HepG2 (cell line): Measurements from ENCODE around the gene TOR4A. TPM values are rescaled to one million over a fixed set of nuclear protein-coding genes. Genes with fewer than 3 reads are reported as not detected.
A peak's percentile ranks its signal among the peaks of the same experiment; 100 is the strongest.

Experiments
- ATF6 ChIP-seq: sonication (generic); formaldehyde crosslinking; conservative IDR thresholded peaks from 2 replicates; pipeline ENCODE4 v1.4.0; 2020; ENCODE audit warnings: missing genetic modification reagents
- CBFB ChIP-seq: sonication (generic); formaldehyde crosslinking; IDR thresholded peaks from 2 replicates; pipeline ENCODE4 v1.4.0; 2020; ENCODE audit warnings: missing genetic modification reagents
- CERS6 ChIP-seq: sonication (generic); formaldehyde crosslinking; IDR thresholded peaks from 2 replicates; pipeline ENCODE4 v1.5.0; 2020; ENCODE audit warnings: missing genetic modification reagents
- FOXK1 ChIP-seq: sonication (generic); formaldehyde crosslinking; IDR thresholded peaks from 2 replicates; pipeline ENCODE4 v1.4.0; 2020; ENCODE audit warnings: low read depth, missing genetic modification reagents, borderline replicate concordance
- FOXO4 ChIP-seq: sonication (generic); formaldehyde crosslinking; conservative IDR thresholded peaks from 2 replicates; pipeline ENCODE4 v1.8.1; 2023; ENCODE audit warnings: missing genetic modification reagents
- GATAD2A ChIP-seq: IDR thresholded peaks from 2 replicates; pipeline ENCODE4 v1.6.1; 2016
- HOXA9 ChIP-seq: sonication (generic); formaldehyde crosslinking; IDR thresholded peaks from 2 replicates; pipeline ENCODE4 v1.8.1; 2022; ENCODE audit warnings: missing genetic modification reagents, mild to moderate bottlenecking, moderate library complexity, borderline replicate concordance
- ISL2 ChIP-seq: sonication (generic); formaldehyde crosslinking; IDR thresholded peaks from 2 replicates; pipeline ENCODE4 v1.5.0; 2020; ENCODE audit warnings: missing genetic modification reagents
- MED13 ChIP-seq: sonication (generic); formaldehyde crosslinking; IDR thresholded peaks from 2 replicates; pipeline ENCODE4 v1.5.0; 2020; ENCODE audit warnings: missing genetic modification reagents
- NAIF1 ChIP-seq: sonication (generic); formaldehyde crosslinking; IDR thresholded peaks from 2 replicates; pipeline ENCODE4 v1.5.0; 2020; ENCODE audit warnings: mild to moderate bottlenecking, missing genetic modification reagents, borderline replicate concordance
- REL ChIP-seq: sonication (generic); formaldehyde crosslinking; conservative IDR thresholded peaks from 2 replicates; pipeline ENCODE4 v1.8.0; 2022; ENCODE audit warnings: mild to moderate bottlenecking, missing genetic modification reagents, moderate library complexity
- SNRNP70 ChIP-seq: fragments of 200-400 bp; formaldehyde crosslinking; IDR thresholded peaks from 2 replicates; pipeline ENCODE4 v1.6.1; 2017; ENCODE audit warnings: mild to moderate bottlenecking, low read depth, low read length, moderate library complexity
- TP53 ChIP-seq: sonication (generic); formaldehyde crosslinking; conservative IDR thresholded peaks from 2 replicates; pipeline ENCODE4 v1.4.0; 2020; ENCODE audit warnings: missing genetic modification reagents
- YY1 ChIP-seq: IDR thresholded peaks from 2 replicates; pipeline ENCODE4 v1.6.1; 2011; ENCODE audit warnings: low read length, low read depth, moderate library complexity, mild to moderate bottlenecking; ENCODE audit not compliant: insufficient read depth, insufficient replicate concordance
- ZBTB4 ChIP-seq: sonication (generic); formaldehyde crosslinking; IDR thresholded peaks from 2 replicates; pipeline ENCODE4 v1.4.0; 2020; ENCODE audit warnings: missing genetic modification reagents, mild to moderate bottlenecking, borderline replicate concordance
- ZNF205 ChIP-seq: IDR thresholded peaks from 2 replicates; pipeline ENCODE4 v1.6.1; 2018; ENCODE audit warnings: missing biosample characterization, missing genetic modification reagents
- ZSCAN29 ChIP-seq: sonication (generic); formaldehyde crosslinking; conservative IDR thresholded peaks from 2 replicates; pipeline ENCODE4 v1.4.0; 2020; ENCODE audit warnings: mild to moderate bottlenecking, missing genetic modification reagents
- polyA plus RNA-seq, 8 experiments: library from polyadenylated mRNA; depleted of rRNA in 3 of 8; stranded (reverse) in 7 of 8; unstranded in 1 of 8; fragments of >200 nt; fragmentation: Illumina TruSeq in 4 of 8; extraction: Trizol in 4 of 8; gene quantifications; 2 replicates each; pipeline versions ENCODE4 v1.2.1 to v1.2.3, GENCODE V29; 2011 to 2016; ENCODE audit warnings: low read depth in 4 of 8, missing spikeins in 1 of 8, mixed read lengths in 1 of 8; ENCODE audit not compliant: insufficient read depth in 1 of 8
- total RNA-seq, 5 experiments: library from RNA; depleted of rRNA; stranded (reverse); fragments of >200 nt; fragmentation: Illumina TruSeq; extraction: Trizol; gene quantifications; 2 replicates each; pipeline ENCODE4 v1.2.3, GENCODE V29; 2016; ENCODE audit warnings: low read depth in 1 of 5

The TOR4A gene
- total and polyA plus RNA-seq, 2 of the 13 experiments (the other 11 are each of a cell fraction or from before 2014, with no cell fraction given) = 11.1 to 14.2 TPM

GRCh38 chr9:137254624-137255447 lies 22.7 kb upstream of the TOR4A start, which contains the start of gene NELFB (continued):
- peak; percentile 60; the same call in 1 of the 2 replicates for TF ChIP-seq ZNF205 (CRISPR knock-in tag)
- no peak for TF ChIP-seq SNRNP70
- TF ChIP-seq CBFB (CRISPR knock-in tag) = no peak; the same call in 1 of the 2 replicates
- no peak; the same call in 1 of the 2 replicates for TF ChIP-seq MED13 (CRISPR knock-in tag)
- peak; percentile 25; the same call in 1 of the 2 replicates for TF ChIP-seq ISL2 (CRISPR knock-in tag)
- TF ChIP-seq GATAD2A (CRISPR knock-in tag) = 0 out of 2 replicates have a peak, but pooled peaks have one; percentile 13
- TF ChIP-seq FOXO4 (CRISPR knock-in tag) = no peak
- TF ChIP-seq ZBTB4 (CRISPR knock-in tag) = no peak
- no peak for TF ChIP-seq TP53
- TF ChIP-seq ZSCAN29 = no peak
- no peak for TF ChIP-seq NAIF1
- TF ChIP-seq YY1 = peak; percentile 84
- no peak for TF ChIP-seq ATF6 (CRISPR knock-in tag)
- TF ChIP-seq HOXA9 (CRISPR knock-in tag) = no peak
- peak; percentile 20; the same call in 1 of the 2 replicates for TF ChIP-seq FOXK1 (CRISPR knock-in tag)
- 0 out of 2 replicates have a peak, but pooled peaks have one; percentile 52 for TF ChIP-seq CERS6 (CRISPR knock-in tag)
- TF ChIP-seq REL (CRISPR knock-in tag) = no peak
